DND-41 (cell line): ENCODE results near the gene RBFOX1.

Source experiments
- CTCF ChIP-seq: IDR thresholded peaks from 2 replicates; pipeline ENCODE4 v1.5.1; 2012; ENCODE audit warnings: borderline replicate concordance, low read length, moderate library complexity, mild to moderate bottlenecking; ENCODE audit not compliant: poor library complexity, severe bottlenecking; ENCODE audit errors: extremely low read depth
- EZH2 ChIP-seq: IDR thresholded peaks from 3 replicates; pipeline ENCODE4 v1.6.1; 2012; ENCODE audit warnings: borderline replicate concordance, low read depth, mild to moderate bottlenecking, moderate library complexity, low read length, inconsistent platforms; ENCODE audit not compliant: severe bottlenecking

GRCh38 chr16:7680296-7680695 is 347.7 kb downstream of the RBFOX1 start:
- TF ChIP-seq EZH2 (no peak), CTCF (no peak)
